ENCODE data around the gene SLC16A5.
"Not testable (repeated sequence)": the region's sequence is repeated elsewhere in the genome, so short reads cannot be mapped to it uniquely, and the experiment has no call there.

SLC16A5 gene

GRCh38 chr17:75063626-75064025, 24.1 kb upstream of the SLC16A5 start:
- DNase-seq: no peak
- in situ Hi-C loops (cut with MboI; ENCODE audit: low pct_unique_long_range_greater_than_20kb, low sequenced_read_pairs): no loop called here

- in situ Hi-C loops (cut with MboI; ENCODE audit: low pct_unique_long_range_greater_than_20kb, low sequenced_read_pairs): no loop called here
- no peak for DNase-seq
Observed at GRCh38 chr17:75064040-75064439, 23.7 kb upstream of the SLC16A5 start.

GRCh38 chr17:75064460-75064859, 23.3 kb upstream of the SLC16A5 start:
- DNase-seq: no peak
- in situ Hi-C loops (cut with MboI; ENCODE audit: low pct_unique_long_range_greater_than_20kb, low sequenced_read_pairs): no loop called here

GRCh38 chr17:75064867-75065561, 22.7 kb upstream of the SLC16A5 start:
- in situ Hi-C loops (cut with MboI; ENCODE audit: low pct_unique_long_range_greater_than_20kb, low sequenced_read_pairs): no loop called here
- no peak for DNase-seq

GRCh38 chr17:75065562-75066151, 22.1 kb upstream of the SLC16A5 start:
- no peak for DNase-seq
- in situ Hi-C loops (cut with MboI; ENCODE audit: low pct_unique_long_range_greater_than_20kb, low sequenced_read_pairs): no loop called here

GRCh38 chr17:75067856-75068255, 19.9 kb upstream of the SLC16A5 start:
- in situ Hi-C loops (cut with MboI; ENCODE audit: low pct_unique_long_range_greater_than_20kb, low sequenced_read_pairs): no loop called here
- peak; percentile 62 for DNase-seq

- no peak for DNase-seq
- in situ Hi-C loops (cut with MboI; ENCODE audit: low pct_unique_long_range_greater_than_20kb, low sequenced_read_pairs): no loop called here
Observed at GRCh38 chr17:75068750-75069149, 19.0 kb upstream of the SLC16A5 start.

GRCh38 chr17:75069783-75070182, 18.0 kb upstream of the SLC16A5 start:
- peak; percentile 34 for DNase-seq
- in situ Hi-C loops (cut with MboI; ENCODE audit: low pct_unique_long_range_greater_than_20kb, low sequenced_read_pairs): no loop called here

GRCh38 chr17:75071478-75072271, 16.1 kb upstream of the SLC16A5 start:
- DNase-seq; in situ Hi-C loops (cut with MboI; ENCODE audit: low pct_unique_long_range_greater_than_20kb, low sequenced_read_pairs): not testable (repeated sequence)

GRCh38 chr17:75072909-75073308, 14.8 kb upstream of the SLC16A5 start:
- DNase-seq; in situ Hi-C loops (cut with MboI; ENCODE audit: low pct_unique_long_range_greater_than_20kb, low sequenced_read_pairs): not testable (repeated sequence)

GRCh38 chr17:75073618-75074047, 14.1 kb upstream of the SLC16A5 start:
- no peak for DNase-seq
- in situ Hi-C loops (cut with MboI; ENCODE audit: low pct_unique_long_range_greater_than_20kb, low sequenced_read_pairs): no loop called here

- no peak for DNase-seq
- in situ Hi-C loops (cut with MboI; ENCODE audit: low pct_unique_long_range_greater_than_20kb, low sequenced_read_pairs): no loop called here
Observed at GRCh38 chr17:75074532-75074931, 13.2 kb upstream of the SLC16A5 start.

- in situ Hi-C loops (cut with MboI; ENCODE audit: low pct_unique_long_range_greater_than_20kb, low sequenced_read_pairs): no loop called here
- DNase-seq: no peak
Observed at GRCh38 chr17:75075597-75076336, 12.0 kb upstream of the SLC16A5 start.

- in situ Hi-C loops (cut with MboI; ENCODE audit: low pct_unique_long_range_greater_than_20kb, low sequenced_read_pairs): no loop called here
- DNase-seq: no peak
Observed at GRCh38 chr17:75077072-75077495, 10.7 kb upstream of the SLC16A5 start.

- in situ Hi-C loops (cut with MboI; ENCODE audit: low pct_unique_long_range_greater_than_20kb, low sequenced_read_pairs): no loop called here
Observed at GRCh38 chr17:75077496-75078283, 10.1 kb upstream of the SLC16A5 start.

GRCh38 chr17:75078284-75079022, 9.3 kb upstream of the SLC16A5 start:
- in situ Hi-C loops (cut with MboI; ENCODE audit: low pct_unique_long_range_greater_than_20kb, low sequenced_read_pairs): no loop called here
- no peak for DNase-seq

More at GRCh38 chr17:75077496-75078283, 10.1 kb upstream of the SLC16A5 start:
- no peak for DNase-seq

- in situ Hi-C loops (cut with MboI; ENCODE audit: low pct_unique_long_range_greater_than_20kb, low sequenced_read_pairs): no loop called here
- no peak for DNase-seq
Observed at GRCh38 chr17:75079023-75079373, 8.8 kb upstream of the SLC16A5 start.

All from KBM-7 (cell line).